ENCODE data around the gene UFL1.
"Not testable (repeated sequence)": the region's sequence is repeated elsewhere in the genome, so short reads cannot be mapped to it uniquely, and the experiment has no call there.

The UFL1 gene

DNA sequence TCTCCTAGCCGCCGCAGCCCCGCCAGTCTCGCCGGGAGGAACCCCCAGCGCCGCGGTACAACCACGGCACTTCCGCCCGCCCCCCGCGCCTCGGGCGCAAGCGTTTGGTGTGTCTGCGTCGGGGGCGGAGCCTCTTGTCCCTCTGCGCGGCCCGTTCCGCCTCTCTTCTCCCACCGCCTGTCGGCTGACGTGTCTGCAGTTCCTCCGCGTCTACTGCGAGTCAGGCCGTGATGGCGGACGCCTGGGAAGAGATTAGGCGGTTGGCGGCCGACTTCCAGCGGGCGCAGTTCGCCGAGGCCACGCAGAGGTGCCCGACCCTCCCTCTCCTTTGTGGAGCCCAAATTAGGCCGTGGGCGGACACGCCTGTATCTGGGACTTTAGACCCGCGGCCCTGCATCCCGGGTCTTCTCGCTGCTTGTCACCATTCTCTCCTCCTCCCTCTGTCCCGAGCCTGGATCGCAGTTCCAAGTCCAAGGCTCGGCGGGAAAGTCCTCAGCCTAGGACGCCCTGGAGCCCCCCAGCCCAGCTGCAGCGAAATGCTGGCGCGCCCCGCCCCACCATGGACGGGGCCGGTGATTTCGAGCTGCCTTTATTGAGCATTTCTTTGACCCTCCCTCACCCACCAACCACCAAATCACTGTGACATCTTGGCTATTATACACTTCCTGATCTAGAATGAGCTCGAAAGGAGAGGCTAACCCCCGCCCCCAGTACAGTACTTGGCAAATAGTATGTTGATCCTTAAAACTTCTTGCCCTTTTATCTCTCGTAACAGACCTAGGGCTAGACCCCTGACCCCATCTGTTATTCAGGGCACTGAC is at the start of gene UFL1:
Gene UFL1, plus strand, starts transcription at position 163 of the 821 bp plus-strand sequence. Its CDS starts 68 bp downstream, at position 231.
- DNase-seq = peak; percentile 50 to 96 (median 88)

DNA sequence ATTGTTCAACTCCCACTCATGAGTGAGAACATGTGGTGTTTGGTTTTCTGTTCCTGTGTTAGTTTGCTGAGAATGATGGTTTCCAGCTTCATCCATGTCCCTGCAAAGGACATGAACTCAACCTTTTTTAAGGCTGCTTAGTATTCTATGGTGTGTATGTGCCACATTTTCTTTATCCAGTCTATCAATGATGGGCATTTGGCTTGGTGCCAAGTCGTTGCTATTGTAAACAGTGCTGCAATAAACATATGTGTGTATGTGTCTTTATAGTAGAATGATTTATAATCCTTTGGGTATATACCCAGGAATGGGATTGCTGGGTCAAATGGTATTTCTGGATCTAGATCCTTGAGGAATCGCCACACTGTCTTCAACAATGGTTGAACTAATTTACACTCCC is 49.3 kb upstream of the UFL1 start:
- not testable (repeated sequence) for DNase-seq

GRCh38 chr6:96478695-96479094 is 42.9 kb upstream of the UFL1 start:
- DNase-seq = no peak

DNA sequence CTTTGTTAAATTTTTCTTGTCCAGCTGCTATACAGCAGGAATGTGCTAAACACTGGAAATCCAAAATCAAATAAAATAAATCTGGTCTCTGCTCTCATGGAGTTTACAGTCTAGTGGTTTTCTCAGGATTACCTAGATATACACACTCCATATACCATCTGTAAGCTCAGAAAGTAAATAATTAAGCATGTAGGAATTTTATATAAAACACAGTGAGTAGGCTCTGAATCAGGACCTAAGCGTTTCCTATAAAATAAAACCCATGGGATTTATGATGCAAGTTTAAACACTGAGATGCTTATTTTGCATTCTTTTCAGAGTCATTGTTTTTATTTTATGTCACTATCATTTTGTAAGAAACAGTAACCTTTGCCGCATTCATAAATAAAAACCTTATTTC is 29.7 kb upstream of the UFL1 start:
- no peak for DNase-seq

DNA sequence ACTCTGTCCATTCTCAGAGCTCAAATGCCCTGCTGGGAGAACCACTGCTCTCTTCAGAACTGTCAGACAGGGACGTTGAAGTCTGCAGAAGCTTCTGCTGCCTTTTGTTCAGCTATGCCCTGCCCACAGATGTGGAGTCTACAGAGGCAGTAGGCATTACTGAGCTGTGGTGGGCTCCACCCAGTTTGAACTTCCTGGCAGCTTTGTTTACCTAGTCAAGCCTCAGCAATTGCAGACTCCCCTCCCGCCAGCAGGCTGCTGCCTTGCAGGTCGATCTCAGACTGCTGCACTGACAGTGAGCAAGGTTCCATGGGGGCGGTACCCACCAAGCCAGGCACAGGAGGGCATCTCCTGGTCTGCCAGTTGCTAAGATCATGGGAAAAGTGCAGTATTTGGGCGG is 21.8 kb upstream of the UFL1 start:
- DNase-seq = no peak

DNA sequence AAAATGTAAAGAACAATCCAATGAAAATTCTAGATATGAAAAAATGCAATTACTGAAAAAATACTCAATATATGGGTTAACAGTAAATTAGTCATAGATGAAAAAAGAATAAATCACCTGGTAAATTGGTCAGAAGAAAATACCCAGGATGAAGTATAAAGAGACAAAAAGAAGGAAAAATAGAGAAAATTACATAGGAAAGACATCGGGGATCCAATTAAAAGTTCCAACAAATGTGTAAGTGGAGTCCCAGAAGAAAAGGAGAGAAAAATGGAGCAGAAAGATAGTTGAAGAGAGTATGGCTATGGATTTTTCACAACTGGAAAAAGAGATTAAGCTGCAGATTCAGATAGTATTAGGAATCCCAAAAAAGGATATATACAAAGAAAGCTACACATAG is 18.7 kb upstream of the UFL1 start:
- no peak for DNase-seq

GRCh38 chr6:96505363-96505762 is 16.2 kb upstream of the UFL1 start:
- DNase-seq = no peak

GRCh38 chr6:96509281-96509680 is 12.3 kb upstream of the UFL1 start:
- DNase-seq = no peak

DNA sequence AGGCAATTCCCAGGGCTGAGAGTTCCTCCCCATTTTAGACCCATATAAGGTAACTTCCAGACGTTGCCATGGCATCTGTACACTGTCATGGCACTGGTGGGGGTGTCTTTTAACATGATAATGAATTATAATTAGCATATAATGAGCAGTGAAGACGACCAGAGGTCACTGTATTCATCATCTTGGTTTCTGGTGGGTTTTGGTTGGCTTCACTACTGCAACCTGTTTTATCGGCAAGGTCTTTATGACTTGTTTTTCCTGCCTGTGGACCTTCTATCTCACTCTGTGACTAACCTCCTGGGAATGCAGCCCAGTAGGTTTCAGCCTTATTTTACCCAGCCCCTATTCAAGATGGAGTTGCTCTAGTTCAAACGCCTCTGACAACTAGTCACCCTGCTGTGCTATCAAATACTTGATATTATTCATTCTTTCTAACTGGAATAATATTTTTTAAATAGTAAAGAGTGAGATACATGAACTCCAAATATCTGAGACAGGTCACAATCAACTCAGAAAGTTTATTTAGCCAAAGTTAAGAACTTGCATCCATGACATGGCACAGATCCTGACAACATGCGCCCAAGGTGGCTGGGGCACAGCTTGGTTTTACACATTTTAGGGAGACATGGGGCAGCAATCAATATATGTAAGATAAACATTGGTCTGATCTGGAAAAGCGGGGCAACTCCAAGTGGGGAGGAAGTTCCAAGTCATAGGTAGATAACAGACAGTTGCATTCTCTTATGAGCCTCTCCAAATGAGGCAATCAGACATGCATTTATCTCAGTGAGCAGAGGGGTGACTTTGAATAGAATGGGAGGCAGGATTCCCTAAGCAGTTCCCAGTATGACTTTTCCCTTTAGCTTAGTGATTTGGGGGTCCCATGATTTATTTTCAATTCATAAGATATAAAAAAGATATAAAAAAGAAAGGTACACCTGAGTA is 1.2 kb upstream of the UFL1 start:
- no peak for DNase-seq

- no peak for DNase-seq
Measured at GRCh38 chr6:96521306-96521643, 331 bp upstream of the UFL1 start.

GRCh38 chr6:96522465-96523009 is 931 bp downstream of the UFL1 start:
- DNase-seq = peak in 1 of 56 donors; percentile 42

DNA sequence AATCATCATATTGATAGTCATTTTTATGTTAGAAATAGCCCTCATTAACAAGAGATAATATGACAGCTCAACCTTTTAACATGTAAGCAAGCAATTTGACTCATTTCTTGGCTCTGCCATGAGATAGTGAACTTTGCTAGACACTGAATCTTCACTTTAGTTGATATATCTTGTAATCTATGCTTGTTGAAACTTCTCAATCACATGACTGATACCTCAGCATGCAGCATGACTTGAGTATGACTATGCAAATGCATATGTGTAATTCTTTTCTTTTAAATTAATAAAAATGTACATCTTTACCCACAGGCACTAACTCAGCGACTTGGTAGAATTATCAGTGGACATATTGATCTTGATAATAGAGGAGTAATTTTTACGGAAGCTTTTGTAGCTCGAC is 6.6 kb downstream of the UFL1 start:
- DNase-seq = no peak

DNA sequence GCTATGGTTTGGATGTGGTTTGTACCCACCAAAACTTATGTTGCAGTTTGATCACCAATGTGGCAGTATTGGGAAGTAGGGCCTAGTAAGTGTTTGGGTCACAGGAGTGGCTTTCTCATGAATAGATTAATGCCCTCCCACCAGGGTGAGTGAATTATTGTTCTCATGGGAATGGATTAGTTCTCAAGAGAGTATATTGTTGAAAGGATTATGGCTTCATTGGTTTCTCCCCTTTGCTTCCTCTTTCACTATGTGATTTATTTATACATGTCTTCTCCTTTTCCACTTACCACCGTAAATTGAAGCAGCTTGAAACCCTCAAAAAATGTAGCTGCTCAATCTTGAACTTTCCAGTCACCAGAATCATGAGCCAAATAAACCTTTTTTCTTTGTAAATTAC is 10.8 kb downstream of the UFL1 start:
- no peak for DNase-seq

DNA sequence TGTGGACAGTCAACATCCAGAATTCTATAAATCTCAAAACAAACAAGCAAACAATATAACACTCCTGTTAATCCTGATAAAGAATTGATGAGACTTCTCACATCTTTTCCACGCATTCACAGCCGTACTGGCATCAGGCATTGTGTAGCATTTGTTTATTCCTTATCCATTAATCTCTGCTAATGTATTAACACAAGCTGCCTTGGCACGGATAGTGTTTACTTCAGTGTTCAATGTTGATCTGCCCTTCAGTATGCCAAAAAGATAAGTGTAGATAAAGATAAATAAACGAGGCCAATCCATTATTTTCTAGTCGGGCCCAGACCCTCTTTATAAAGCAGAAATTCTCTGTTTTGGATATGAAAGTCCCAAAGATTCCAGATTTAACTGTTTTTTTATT is 16.1 kb downstream of the UFL1 start:
- DNase-seq = no peak

DNA sequence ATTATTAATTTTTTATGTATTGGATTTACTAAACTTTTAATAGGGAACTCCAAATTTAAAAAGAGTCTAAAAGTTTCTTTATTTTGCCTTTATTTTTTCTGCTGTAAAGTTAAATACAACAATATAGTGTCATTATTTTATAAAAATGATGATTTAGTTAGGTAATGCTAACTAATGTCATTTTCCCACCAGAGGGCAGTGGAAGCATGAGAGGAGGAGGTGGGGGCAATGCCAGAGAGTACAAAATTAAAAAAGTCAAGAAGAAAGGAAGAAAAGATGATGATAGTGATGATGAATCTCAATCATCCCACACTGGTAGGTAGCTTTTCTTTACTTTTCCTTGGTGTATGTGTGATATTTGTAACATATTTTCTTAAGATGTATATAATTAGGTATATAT is 21.1 kb downstream of the UFL1 start:
- DNase-seq = no peak

DNA sequence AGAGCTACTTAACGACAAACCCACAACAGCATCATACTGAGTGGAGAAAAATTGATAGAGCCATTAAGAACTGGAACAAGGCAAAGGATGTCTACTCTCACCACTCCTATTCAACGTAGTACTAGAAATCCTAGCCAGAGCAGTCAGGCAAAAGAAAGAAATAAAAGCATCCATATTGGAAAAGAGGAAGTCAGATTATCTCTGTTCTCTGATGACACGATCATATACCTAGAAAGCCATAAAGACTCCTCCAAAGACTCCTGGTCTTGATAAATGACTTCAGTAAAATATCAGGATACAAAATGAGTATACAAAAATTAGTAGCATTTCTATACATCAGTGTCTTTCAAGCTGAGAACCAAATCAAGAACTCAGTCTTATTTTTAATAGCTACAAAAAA is 24.3 kb downstream of the UFL1 start:
- no peak for DNase-seq

DNA sequence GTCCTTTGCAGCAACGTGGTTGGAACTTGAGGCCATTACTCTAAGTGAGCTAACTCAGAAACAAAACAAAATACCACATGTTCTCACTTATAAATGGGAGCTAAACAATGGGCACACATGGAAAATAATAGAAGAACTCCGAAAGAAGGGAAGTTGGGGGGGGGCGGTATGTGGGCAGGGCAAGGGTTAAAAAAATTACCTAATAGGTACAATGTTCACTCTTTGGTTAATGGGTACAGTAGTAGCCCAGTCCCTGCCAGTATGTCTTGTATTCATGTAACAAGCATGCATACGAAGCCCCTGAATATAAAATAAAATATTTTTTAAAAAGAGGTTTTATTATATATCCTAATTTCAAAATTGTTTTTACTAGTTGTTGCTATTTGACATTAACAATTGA is 26.0 kb downstream of the UFL1 start:
- no peak for DNase-seq

- no peak for DNase-seq
Measured at GRCh38 chr6:96554558-96554957, 33.0 kb downstream of the UFL1 start.

GRCh38 chr6:96559740-96560139 is 38.1 kb downstream of the UFL1 start:
- DNase-seq = not testable (repeated sequence)

DNA sequence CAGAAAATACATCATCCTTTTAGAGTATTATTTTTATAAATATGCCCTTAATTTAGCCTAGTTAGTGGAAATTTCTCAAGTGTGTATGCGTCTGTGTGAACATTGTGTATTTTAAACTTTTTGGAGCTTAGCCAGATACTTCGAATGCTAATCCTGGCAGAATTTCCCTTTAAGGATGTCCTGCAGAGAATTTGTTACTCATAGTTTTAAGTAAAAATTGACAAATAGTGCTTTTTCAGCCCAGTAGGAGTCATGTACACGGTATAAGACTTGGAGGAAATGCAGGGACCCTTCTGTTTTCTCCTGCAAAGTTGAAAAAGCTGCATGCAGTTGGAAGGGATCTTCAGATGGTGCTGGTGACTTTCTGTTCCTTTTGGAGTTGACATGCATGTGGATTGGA is 41.3 kb downstream of the UFL1 start, which contains the start of gene FHL5:
Gene FHL5, plus strand, starts transcription at position 243 of the 400 bp plus-strand sequence. CDS start 40,486 bp downstream, outside the sequence.
- no peak for DNase-seq

- no peak for DNase-seq
Measured at GRCh38 chr6:96563853-96564252, 42.2 kb downstream of the UFL1 start.

GRCh38 chr6:96570053-96570452 is 48.4 kb downstream of the UFL1 start:
- DNase-seq = no peak

Data from amygdala (tissue), 56 donors.